Retinal pigment epithelial cell (primary cell): ENCODE data around the gene COP1.

Source experiments
- DNase-seq: peaks from one replicate; pipeline ENCODE4 v3.0.0-alpha.2; 2010; ENCODE audit warnings: low read depth
- H3K4me3 ChIP-seq: 2 replicates; pipeline ENCODE4 v1.5.1; 2011; ENCODE audit warnings: mild to moderate bottlenecking, low read length, control low read depth, moderate library complexity
- CTCF ChIP-seq: conservative IDR thresholded peaks from 2 replicates; pipeline ENCODE4 v1.5.1; 2011; ENCODE audit warnings: low read depth, low read length, control low read depth, inconsistent platforms

The COP1 gene

GRCh38 chr1:176198413-176198812, 8.7 kb downstream of the COP1 start:
- no peak for TF ChIP-seq CTCF
- H3K4me3 ChIP-seq = no peak overlapping the region
- DNase-seq = no peak

GRCh38 chr1:176196728-176197127, 10.4 kb downstream of the COP1 start:
- no peak for DNase-seq
- TF ChIP-seq CTCF = no peak
- H3K4me3 ChIP-seq = no peak overlapping the region

- no peak for TF ChIP-seq CTCF
- no peak overlapping the region for H3K4me3 ChIP-seq
- DNase-seq = no peak
Observed at GRCh38 chr1:176195547-176195946, 11.5 kb downstream of the COP1 start.

- no peak overlapping the region for H3K4me3 ChIP-seq
- TF ChIP-seq CTCF = no peak
- DNase-seq = no peak
Observed at GRCh38 chr1:176193663-176194062, 13.4 kb downstream of the COP1 start.

GRCh38 chr1:176193023-176193422, 14.1 kb downstream of the COP1 start:
- TF ChIP-seq CTCF = no peak
- no peak overlapping the region for H3K4me3 ChIP-seq
- DNase-seq = no peak

GRCh38 chr1:176188604-176189003, 18.5 kb downstream of the COP1 start:
- no peak for TF ChIP-seq CTCF
- no peak overlapping the region for H3K4me3 ChIP-seq
- no peak for DNase-seq

- no peak overlapping the region for H3K4me3 ChIP-seq
- DNase-seq = no peak
- no peak for TF ChIP-seq CTCF
Observed at GRCh38 chr1:176187001-176187400, 20.1 kb downstream of the COP1 start.
